Prostate gland (tissue), 2 donors: Measurements from ENCODE around the gene GNB2. TPM values are rescaled to one million over a fixed set of nuclear protein-coding genes. Genes with fewer than 3 reads are reported as not detected.
A peak's percentile ranks its signal among the peaks of the same experiment; 100 is the strongest.
"Not testable (repeated sequence)": the region's sequence is repeated elsewhere in the genome, so short reads cannot be mapped to it uniquely, and the experiment has no call there.

ENCODE experiments used
- DNase-seq: peaks from one replicate; pipeline ENCODE4 v3.0.0-alpha.2; 2019; ENCODE audit warnings: low spot score
- H3K27ac ChIP-seq, 2 donors: fragments of 200-600 bp; sonication (generic); 2 replicates each; pipeline ENCODE4 v1.5.1; 2017 to 2019
- H3K27me3 ChIP-seq: fragments of 200-600 bp; sonication (generic); replicated peaks from 2 replicates; pipeline ENCODE4 v1.5.1; 2019; ENCODE audit not compliant: insufficient read depth
- H3K36me3 ChIP-seq, 2 donors: fragments of 200-600 bp; sonication (generic); 1 replicate in 1 of 2; 2 replicates in 1 of 2; pipeline versions ENCODE4 v1.5.1 to v1.8.1; 2017 to 2019
- H3K4me1 ChIP-seq: fragments of 200-600 bp; sonication (generic); replicated peaks from 2 replicates; pipeline ENCODE4 v1.5.1; 2019
- H3K4me3 ChIP-seq, 2 donors: fragments of 200-600 bp; sonication (generic); 2 replicates each; pipeline ENCODE4 v1.5.1; 2017 to 2019
- H3K9me3 ChIP-seq: fragments of 200-600 bp; sonication (generic); 2 replicates; pipeline ENCODE4 v1.5.1; 2017
- POLR2A ChIP-seq: fragments of 450-650 bp; IDR thresholded peaks from one replicate; pipeline ENCODE4 v1.6.1; 2016; ENCODE audit warnings: antibody characterized with exemption, mild to moderate bottlenecking
- POLR2AphosphoS5 ChIP-seq: sonication (generic); formaldehyde crosslinking; IDR thresholded peaks from one replicate; pipeline ENCODE4 v1.6.1; 2017; ENCODE audit warnings: antibody characterized with exemption
- WGBS: methylation state at CpG from one replicate; pipeline ENCODE4 v1.1.5; 2018; 5-methylcytosine and 5-hydroxymethylcytosine counted together
- intact Hi-C: fragments of 100-400 bp; cut with DNase I; formaldehyde crosslinking; loops from one replicate; pipeline ENCODE4 v1.14.2; 2022
- total RNA-seq, 2 donors: library from RNA; depleted of rRNA; stranded (reverse); fragments of >200 nt; gene quantifications; one replicate each; pipeline ENCODE4 v1.1.0, GENCODE V29; 2016
- TF ChIP-seq, protein P1 (sequence below), 4 experiments: fragments of 200-600 bp in 2 of 4; fragments of 450-650 bp in 2 of 4; sonication (generic) in 2 of 4; IDR thresholded peaks; 1 replicate in 3 of 4; 2 replicates in 1 of 4; pipeline ENCODE4 v1.5.1; 2016 to 2019; ENCODE audit warnings: antibody characterized with exemption in 4 of 4, mild to moderate bottlenecking in 2 of 4, moderate library complexity in 2 of 4

Gene GNB2
- total RNA-seq, 2 donors from 2014 or later, result 376 to 417 TPM

DNA sequence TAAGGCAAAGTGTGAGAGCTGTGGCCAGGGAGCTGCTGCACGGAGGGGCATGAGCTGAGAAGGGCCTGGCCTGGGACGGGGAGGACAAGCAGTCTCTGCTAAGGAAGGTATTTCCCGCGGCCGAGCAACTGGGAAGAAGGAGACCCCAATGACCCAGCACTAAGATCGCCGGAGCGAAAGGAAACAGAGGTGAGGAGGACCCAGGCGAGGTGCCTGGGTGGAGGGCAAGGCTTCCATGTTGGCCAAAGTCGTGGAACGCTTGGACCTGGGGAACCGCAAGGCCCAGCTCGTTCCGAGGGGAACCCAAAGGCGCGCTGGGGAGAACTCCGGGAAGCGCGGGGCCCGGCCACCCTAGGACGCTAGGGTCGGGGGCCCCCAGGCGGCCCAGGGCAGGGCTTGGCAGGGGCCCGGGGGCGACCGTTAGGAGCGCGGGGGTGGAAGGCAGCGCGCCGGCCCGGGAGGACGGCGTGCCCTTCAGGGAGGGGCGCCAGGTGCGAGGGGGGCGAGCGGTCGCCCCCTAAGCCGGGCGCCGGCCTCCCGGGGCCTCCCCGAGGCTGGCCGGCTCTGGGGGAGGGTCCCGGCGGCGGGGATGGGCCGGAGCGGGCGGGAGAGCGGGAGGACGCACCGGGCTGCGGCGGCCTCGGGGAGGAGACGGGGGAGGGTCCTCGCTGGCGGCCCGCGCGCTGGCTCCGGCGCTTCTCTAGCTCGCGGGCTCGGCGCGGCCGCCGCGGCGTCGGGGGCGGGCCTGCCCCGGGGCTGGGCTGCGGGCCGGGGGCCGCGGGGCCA lies 20.0 kb downstream of the GNB2 start:
- intact Hi-C loops, result loop anchor here (5.0 kb wide), 3 partner anchors 81 to 226 kb away; partner anchors contain the start of genes FBXO24, LRCH4 and MOSPD3
- no peak for DNase-seq

DNA sequence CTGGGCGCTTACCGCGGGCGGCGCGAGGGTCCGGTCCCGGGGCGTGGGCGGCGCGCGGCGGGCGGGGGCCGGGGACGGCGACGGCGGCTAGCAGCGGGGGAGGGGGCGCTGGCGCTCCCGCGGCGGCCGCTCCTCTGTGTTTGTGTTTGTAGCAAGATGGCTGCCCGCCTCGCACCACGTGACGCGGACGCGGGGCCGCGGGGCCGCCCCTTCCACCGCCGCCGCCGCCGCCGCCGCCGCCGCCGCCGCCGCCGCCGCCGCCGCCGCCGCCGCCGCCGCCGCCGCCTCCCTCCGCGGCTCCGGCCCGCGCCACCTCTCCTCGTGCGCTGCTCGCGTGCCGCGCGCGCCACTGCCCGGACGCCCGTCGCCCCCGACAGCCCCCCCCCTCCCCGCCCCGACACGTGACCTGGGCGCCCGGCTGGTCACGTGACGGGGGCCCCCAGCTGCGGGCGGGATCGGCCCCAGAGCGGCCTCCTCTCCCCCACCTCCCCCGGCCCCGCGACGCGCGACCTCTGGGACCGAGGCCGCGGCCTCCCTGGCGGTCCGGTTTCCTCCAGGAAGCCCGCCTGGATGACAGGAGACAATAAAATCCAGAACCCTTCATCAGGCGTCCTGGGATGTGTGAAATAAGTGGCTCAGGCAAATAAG lies 20.7 kb downstream of the GNB2 start, which contains the start of gene GIGYF1:
Gene GIGYF1 (minus strand): TSS at position 153 of the 648 bp plus-strand sequence. CDS start 6,012 bp downstream, outside the sequence.
- intact Hi-C loops, result loop anchor here (5.0 kb wide), 3 partner anchors 82 to 227 kb away; partner anchors contain the start of genes FBXO24, LRCH4 and MOSPD3
- TF ChIP-seq POLR2A, result no peak
- TF ChIP-seq, protein P1, sequence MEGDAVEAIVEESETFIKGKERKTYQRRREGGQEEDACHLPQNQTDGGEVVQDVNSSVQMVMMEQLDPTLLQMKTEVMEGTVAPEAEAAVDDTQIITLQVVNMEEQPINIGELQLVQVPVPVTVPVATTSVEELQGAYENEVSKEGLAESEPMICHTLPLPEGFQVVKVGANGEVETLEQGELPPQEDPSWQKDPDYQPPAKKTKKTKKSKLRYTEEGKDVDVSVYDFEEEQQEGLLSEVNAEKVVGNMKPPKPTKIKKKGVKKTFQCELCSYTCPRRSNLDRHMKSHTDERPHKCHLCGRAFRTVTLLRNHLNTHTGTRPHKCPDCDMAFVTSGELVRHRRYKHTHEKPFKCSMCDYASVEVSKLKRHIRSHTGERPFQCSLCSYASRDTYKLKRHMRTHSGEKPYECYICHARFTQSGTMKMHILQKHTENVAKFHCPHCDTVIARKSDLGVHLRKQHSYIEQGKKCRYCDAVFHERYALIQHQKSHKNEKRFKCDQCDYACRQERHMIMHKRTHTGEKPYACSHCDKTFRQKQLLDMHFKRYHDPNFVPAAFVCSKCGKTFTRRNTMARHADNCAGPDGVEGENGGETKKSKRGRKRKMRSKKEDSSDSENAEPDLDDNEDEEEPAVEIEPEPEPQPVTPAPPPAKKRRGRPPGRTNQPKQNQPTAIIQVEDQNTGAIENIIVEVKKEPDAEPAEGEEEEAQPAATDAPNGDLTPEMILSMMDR (IDR thresholded peaks at IDR 0.05), result peak in 1 of 4 experiments; percentile 4
- Histone ChIP-seq H3K36me3 (no peaks in the 10 kb centered on the region), H3K4me1 (peaks cover 13% of the 10 kb centered on the region), H3K27ac (peak within 1 kb of the TSS; percentile 81 to 88), H3K4me3 (peak within 1 kb of the TSS; percentile 95 to 96), H3K9me3 (no peaks in the 10 kb centered on the region), H3K27me3 (no peaks in the 10 kb centered on the region)
- DNase-seq, result peak; percentile 69
- 1% methylated on average over 14 of the region's 102 CpGs for WGBS

More for the DNA sequence above, 20.0 kb downstream of the GNB2 start:
- under 1% methylated on average over 43 of the region's 81 CpGs for WGBS
- TF ChIP-seq POLR2A, result no peak
- TF ChIP-seq POLR2AphosphoS5, result no peak
- TF ChIP-seq, protein P1 (IDR thresholded peaks at IDR 0.05), result no peak
- peak overlapping the region; percentile 95 to 96 for H3K4me3 ChIP-seq
- no peaks in the 10 kb centered on the region for H3K9me3 ChIP-seq
- peaks cover 13% of the 10 kb centered on the region for H3K4me1 ChIP-seq
- peak overlapping the region; percentile 81 to 88 for H3K27ac ChIP-seq
- H3K27me3 ChIP-seq, result no peaks in the 10 kb centered on the region
- H3K36me3 ChIP-seq, result peaks cover 2 to 3% of the 10 kb centered on the region in 2 donors

DNA sequence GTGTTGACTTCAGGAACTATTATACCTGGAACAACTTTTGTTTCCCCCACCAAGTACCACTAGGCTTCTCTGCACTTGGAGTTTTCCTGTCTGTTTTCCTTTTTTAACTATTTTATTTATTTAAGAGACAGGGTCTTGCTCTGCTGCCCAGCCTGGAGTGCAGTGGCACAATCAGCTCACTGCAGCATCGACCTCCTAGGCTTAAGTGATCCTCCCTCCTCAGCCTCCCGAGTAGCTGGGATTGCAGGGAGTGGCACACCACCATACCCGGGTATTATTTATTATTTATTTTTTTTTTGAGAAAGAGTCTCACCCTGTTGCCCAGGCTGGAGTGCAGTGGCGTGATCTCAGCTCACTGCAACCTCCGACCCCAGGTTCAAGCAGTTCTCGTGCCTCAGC lies 22.6 kb downstream of the GNB2 start:
- Histone ChIP-seq H3K4me1 (peaks cover 10% of the 10 kb centered on the region), H3K36me3 (no peaks in the 10 kb centered on the region), H3K27ac (no peak overlapping the region), H3K4me3 (no peak overlapping the region), H3K27me3 (no peaks in the 10 kb centered on the region), H3K9me3 (no peaks in the 10 kb centered on the region)
- TF ChIP-seq POLR2AphosphoS5 (no peak), POLR2A (no peak)
- TF ChIP-seq, protein P1 (IDR thresholded peaks at IDR 0.05), result no peak
- 84% methylated on average over 6 of the region's 6 CpGs for WGBS
- DNase-seq, result no peak
- intact Hi-C loops, result no loop called here

DNA sequence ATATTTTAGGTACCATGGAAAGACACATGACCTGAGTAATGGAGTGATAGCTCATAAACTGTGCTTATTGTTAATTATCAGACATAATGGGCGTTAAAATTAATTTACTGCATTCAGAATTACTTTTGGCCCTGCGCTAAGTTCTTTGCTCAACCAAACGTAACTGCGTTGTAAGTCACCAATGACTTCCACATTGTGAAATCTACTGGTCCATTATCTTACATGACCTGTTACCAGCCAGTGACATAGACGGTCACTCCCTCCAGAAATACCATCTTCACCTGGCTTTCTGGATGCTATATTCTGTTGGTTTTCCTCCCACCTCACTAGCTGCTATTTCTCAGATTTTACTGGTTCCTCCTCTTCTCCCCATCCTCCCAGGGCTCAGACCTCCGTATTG lies 25.5 kb downstream of the GNB2 start:
- intact Hi-C loops, result no loop called here
- H3K4me3 ChIP-seq, result no peak overlapping the region
- TF ChIP-seq, protein P1 (IDR thresholded peaks at IDR 0.05), result no peak
- TF ChIP-seq POLR2A (no peak), POLR2AphosphoS5 (no peak)
- no peak for DNase-seq
- H3K27me3 ChIP-seq, result no peaks in the 10 kb centered on the region
- no peaks in the 10 kb centered on the region for H3K4me1 ChIP-seq
- no peaks in the 10 kb centered on the region for H3K36me3 ChIP-seq
- 66% methylated on average over 6 of the region's 6 CpGs for WGBS
- no peak overlapping the region for H3K27ac ChIP-seq
- no peaks in the 10 kb centered on the region for H3K9me3 ChIP-seq

DNA sequence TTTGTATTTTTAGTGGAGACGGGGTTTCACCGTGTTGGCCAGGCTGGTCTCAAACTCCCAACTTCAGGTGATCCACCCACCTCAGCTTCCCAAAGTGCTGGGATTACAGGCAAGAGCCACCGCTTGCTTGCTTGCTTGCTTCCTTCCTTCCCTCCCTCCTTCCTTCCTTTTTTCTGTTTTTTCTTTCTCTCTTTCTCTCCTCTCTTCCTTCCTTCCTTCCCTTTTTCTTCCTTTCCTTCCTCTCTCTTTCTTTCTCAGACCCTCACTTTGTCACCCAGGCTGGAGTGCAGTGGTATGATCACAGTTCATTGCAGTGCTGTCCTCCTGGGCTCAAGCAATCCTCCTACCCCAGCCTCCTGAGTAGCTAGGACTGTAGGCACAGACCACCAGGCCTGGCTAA lies 27.5 kb downstream of the GNB2 start:
- H3K36me3 ChIP-seq, H3K4me1 ChIP-seq, H3K4me3 ChIP-seq, DNase-seq, intact Hi-C loops, H3K9me3 ChIP-seq, H3K27ac ChIP-seq, H3K27me3 ChIP-seq: not testable (repeated sequence)
- WGBS, result 75% methylated on average over 3 of the region's 3 CpGs
